NCI-H187 treated with DMSO at 0.1 percent for 48 hours (cell line): ENCODE measurements around the gene SEPTIN8.

Experiments
- DNase-seq: peaks from one replicate; lab custom pipeline; 2025; lab: John Stamatoyannopoulos, UW

SEPTIN8 gene

DNA sequence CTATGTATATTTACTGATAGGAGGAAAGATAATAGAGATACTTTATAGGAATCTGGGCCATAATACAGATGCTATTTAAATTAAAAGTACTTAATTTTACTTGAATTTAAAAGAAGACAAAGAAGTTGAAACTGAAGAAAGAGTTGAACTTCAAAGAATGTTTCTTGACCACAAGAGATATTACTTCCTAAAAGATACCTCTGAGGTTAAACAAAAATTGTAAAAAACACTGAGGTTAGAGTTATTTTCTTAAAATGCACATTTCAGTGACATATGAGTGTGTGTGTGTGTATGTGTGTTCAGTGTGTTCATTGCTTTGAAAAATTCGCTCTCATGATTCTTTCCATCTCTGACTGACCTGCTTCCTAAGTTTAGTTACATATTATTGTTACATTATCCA, 3.5 kb upstream of the SEPTIN8 start:
- DNase-seq: no peak

DNA sequence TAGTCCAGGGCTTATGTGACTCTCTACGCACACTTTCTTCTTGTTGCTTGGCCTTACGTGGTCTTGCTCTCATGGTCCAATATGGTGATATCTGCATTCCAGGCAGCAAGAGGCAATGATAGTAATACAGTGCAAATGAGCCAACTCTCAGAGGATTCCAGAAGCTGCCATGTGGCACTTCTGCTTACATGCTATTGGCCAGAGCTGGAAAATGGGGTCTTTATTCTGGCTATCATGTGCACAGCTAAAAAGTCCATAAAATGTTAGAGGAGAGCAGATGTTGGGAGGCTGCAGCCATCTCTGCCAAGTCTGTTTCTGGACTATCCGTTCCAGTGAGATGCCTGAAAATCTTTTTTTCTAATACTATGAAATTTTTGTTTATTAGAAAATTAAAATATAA, 2.9 kb upstream of the SEPTIN8 start:
- DNase-seq: no peak

DNA sequence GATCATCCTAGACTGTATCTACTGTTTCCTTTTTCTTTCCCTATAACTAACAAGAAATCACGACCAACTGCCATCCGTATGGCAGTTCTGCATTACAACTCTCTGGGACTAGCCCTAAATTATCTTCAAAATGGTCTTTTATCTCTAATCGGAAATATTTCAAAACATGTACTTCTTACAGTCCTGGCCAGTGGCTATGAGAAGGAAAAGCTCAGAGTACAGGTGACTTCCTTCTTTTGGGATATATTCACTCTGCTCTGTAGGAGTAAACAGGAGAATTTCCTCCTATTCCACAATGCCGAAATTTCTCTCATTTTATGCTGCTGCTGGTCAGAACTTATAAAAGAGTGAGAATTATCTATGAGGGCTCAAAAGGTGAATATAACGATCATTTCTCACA, 1.8 kb upstream of the SEPTIN8 start:
- no peak for DNase-seq

DNA sequence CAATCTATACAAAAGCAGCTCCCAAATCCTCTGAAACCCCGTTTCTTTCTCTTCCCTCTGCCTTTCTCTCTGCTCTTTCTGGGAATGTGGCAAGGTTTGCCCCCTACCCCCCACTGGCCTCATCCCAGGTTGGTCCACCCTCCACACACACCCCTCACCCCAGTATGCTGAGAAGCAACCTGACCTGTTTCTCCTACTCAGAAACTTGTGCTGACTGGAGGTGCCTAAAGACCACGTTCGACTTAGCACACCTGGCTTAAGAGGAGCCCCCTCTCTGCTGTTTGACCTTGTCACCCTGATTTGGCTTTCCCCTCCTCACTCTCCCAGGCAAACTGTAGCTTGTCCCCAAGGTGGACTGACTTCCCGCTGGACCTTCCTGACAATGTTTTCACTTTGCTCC, 1.1 kb upstream of the SEPTIN8 start:
- DNase-seq: no peak

DNA sequence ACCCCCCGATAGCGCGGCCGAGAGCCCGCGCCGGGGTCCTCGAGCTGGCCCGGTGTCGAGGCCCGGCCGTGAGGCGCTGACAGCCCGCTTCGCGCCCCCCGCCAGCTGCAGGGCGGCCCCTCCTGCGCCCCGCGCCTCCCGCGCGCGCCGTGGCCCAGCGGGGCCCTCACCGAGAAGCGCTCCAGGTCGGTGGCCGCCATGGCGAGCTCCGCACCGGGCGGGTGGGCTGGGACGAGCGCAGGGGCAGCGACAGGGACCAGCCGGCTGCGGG, 166 bp downstream of the SEPTIN8 start:
- no peak for DNase-seq

DNA sequence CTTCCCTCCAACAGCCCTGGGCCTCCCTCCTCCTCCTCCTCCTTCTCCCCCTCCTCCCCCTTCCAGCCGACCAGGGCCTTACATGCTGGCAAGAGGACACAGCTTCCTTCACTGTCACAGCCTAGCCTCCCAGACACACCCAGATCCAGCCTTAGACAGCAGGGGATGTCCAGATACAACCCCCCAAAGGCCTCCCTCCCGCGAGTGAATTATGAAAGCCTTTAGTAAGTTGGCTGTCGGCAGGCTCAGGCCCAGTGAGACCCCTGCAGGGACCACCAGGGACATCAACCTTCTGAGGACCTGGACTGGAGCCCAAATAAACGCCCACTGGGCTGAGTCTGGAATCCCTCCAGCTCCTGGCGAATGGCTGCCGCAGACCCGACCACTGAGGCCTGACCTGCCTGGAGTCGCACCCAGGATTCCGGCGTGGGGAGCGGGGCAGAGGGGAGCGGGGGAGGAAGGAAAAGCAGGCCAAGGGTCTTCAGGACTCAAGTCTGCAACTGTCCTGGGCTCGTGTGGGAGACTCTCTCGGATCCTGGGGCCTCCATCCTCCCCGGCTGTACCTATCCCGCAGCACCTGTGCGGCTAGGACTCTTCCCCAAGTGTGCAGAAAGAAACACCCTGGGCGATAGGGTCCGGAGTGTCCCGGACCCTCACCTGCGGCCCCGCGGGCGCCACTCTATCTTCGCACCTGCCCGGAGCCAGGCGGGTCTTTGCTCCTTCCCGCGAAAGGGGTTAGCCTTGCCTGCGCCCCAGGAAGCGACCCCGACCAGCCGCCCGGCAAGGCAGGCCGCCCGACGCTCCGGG, 705 bp downstream of the SEPTIN8 start:
- DNase-seq: no peak

DNA sequence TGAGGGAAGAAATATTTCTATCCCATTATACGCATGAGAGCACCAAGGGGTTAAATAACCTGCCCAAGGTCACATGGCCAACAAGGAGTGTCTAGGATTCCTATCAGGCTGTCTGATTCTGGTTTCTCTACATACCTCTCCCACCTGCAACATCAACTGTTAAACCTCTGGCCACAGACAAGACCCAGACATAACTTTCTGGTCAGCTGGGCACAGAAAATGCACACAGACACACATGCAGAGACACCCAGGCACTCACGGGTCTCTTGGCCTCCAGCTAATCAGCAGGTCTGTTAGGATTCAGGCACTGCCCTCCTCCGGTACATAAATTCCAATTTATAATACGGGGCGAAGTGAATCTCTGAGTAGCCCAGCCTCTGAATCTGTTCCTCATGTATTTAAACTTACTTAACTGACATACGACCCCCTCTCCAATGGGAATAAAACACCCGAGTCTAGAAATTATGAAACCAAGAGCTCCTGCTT, 1.5 kb downstream of the SEPTIN8 start:
- DNase-seq: no peak

DNA sequence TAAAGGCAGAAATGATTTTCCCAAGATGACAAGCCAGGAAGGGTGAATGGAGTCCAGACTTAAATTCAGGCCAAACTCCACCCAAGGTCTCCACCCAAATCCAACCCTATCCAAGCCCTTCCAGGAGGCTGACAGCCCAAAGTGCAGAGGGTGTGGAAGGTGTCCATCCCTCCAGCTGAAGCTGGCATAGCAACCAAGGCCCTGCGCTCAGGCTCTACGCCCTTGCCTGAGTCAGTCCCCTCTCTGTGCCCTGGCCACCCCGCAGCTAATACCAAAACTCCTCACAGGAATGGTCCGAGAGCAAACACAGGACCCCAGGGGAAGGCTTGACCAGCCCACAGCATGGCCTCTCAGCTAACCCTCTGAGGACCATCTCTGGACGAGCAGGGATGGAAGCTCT, 2.1 kb downstream of the SEPTIN8 start:
- DNase-seq: no peak

DNA sequence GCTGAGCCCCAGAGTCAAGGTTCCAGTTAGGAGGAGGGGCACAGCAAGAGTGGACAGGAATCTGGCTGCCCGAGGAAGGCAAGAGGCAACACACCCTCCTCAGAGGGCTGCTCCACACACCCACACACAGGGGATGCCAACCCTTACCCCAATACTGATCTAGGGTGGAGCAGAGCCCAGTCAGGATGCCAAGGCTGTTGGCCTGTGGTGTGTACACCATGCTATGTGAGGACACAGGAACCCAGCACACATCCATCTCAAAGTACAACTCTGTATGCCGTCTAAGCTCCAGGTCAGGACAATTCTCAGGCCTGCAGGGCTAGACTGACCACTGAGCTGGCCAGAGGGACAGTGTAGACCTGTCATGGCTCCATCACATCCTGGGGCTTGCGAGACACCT, 2.6 kb downstream of the SEPTIN8 start:
- DNase-seq: no peak

DNA sequence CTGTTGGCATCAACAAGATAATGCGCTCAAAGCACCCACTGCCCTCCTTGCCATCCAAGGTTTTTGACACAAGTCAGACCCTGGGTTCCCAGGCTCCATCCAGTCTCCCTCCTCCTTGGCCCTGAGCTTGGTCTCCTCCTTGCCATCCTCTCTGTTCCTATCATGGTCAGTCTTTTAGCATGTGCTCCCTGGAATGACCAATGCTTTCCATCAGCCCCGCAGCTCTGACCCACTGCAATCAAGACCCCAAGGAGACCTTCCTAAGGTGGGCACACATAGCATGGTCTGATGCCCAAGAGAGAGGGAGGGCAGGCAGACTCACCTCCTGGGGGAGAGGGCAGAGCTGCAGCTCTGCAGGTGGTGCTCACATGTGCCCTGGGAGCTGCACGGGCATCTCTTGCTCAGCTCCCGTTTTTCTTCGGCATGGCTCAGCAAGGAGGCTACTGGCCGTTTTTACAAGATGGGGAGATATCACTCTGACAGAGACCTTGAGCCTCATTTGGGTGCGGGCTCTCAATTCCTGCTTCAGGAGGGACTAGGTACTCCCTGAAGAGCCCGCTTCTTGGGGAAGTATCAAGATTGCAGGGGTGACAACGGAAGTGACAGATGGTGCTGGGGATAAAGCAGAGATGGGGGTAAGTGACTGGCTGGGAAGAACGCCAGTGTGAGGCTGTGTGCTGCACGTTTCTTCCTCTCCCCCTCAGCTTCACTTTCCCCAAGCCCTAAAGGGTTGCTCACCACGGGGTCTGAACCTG, 3.3 kb downstream of the SEPTIN8 start:
- no peak for DNase-seq

DNA sequence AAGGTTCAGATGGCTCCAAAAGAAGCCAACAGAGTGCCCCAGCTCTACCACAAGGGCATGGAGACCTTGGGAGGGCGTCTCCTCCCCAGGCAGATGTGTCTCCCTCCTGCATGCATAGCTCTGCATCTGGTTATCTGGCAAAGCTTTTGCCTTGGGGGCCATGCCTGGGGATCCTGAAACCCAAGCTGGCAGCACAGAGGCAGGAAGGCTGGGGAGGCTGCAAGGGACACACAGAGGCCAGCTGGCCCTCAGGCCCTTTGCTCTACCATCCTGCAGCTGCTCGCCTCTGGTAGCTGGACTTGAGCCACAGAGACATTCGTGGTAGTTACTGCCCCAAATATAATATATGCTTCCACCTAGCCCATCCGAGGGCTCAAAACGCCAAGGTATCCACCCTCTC, 3.9 kb downstream of the SEPTIN8 start:
- DNase-seq: no peak

DNA sequence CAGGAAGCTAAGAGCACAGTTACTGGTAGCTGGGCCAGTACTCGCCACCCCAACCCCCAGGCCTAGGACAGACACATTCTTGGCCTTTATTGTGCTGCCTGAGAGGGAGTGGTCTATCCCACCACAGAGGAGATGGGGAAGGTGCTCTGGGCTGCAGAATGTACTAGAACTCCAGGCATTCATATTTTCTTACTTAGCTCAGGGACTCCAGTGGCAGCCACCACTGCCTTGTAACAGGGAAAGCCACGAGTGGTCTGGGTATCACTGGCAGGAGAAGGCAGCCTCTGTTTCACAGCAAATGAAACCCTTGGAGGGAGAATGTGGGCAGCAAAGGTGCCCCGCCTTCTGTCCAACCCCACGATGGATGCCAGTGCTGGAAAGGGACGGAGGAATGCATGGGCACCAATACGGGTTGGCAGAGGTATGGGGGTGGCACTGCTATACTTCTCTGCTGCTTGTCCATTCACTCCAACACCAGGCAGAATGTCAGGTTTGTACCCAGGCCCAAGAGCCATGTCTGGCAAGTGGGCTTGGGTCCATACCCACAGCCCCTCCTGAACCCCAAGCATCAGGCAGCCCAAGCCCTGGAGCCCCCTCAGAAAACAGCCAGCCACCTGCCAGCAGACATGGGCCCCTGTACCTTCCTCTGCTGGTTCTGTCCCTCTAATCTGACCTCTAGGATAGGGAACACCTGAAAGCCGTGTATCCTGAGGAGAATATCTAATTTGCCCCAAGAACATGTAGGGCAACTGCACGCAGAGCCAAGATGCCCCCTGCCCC, 4.6 kb downstream of the SEPTIN8 start:
- no peak for DNase-seq

DNA sequence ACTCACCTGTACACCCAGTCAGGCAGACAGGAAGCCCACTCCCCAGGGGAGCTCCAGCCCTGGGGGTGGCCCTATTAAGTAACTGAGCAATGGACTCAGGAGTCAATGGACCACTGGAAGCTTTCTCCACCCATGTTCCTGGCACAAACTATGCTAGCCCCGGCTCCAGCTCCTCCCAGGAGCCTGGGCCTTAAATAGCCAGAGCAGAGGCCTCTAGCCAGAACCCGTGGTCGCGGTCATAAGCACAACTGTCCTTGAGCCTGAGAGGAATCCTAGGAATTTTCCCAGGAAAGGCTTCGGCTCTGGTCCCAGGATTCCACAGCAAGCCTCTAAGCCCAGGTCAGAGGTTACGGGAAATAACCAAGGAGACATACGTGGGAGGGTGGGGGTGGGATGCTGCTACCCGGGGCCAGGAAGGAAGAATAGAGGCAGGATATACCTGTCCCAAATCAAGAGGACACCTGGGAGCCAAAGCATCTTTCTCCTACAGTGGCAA, 5.5 kb downstream of the SEPTIN8 start:
- DNase-seq: no peak

DNA sequence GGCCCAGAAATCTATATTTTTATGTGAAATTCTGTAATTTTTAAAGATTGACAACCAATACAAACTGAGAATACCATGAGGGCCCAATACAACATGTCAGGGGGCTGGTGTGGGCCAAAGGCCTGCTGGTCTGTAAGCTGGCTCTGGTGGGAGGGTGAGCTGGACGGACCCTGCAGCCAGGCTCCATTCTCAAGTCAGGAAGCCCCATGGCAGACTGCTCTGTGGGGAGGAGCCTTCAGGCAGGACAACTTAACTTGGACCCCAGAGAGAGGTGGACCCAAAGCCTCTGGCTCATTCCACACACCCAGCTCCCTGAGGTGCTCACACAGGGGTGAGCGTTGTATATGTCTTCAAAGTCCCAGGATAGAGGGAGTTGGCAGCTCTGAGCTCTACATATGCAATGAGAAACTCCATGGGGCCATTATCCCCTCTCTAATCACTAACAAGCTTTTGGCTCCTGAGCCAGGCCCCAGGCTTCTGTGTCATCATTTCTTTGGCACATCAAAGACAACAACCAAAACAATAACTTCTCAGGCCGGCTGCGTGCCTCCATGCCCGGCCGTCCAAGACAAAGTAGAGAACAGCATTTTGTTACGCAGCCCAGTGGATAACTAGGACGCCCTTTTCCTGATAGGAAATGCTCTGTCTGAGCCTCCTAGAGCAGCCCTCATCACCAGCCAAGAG, 6.4 kb downstream of the SEPTIN8 start:
- no peak for DNase-seq

DNA sequence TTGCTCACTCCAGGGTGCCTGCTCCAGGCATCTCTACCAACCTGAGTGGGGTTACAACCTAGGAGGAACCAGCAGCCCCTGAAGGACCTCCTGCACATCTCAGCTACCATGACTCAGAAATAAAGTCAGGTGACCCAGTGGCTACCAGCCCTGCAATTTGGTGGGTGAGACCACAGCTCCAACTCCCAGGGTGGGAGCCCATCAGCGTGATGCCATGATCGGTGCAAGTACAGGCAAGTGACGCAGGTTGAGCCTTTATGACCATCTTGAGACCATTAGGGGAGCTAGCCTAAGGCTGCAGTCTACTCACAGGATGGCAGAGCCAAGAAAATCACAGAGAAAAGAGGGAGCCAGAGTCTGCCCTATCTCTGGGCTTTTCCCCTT, 8.6 kb downstream of the SEPTIN8 start:
- DNase-seq: no peak

DNA sequence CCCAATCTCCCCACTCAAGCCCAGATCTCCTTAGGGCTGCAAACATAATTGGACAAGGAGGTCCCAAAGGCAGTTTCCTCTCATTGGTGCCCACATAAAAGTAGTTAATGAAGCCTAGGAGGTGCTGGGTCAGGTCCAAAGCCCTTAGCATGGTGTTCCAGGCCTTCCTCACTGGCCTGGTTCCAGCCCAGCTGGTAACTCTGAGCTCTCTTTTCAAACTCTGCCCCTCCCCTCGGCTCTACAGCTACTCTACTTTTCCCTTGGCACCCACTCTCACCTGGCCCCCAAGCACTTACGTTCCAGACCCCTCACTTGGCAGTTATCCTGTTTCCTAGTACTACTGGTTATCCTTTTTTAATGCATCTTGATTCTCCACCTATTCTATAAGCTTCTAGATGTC, 9.9 kb downstream of the SEPTIN8 start:
- no peak for DNase-seq

DNA sequence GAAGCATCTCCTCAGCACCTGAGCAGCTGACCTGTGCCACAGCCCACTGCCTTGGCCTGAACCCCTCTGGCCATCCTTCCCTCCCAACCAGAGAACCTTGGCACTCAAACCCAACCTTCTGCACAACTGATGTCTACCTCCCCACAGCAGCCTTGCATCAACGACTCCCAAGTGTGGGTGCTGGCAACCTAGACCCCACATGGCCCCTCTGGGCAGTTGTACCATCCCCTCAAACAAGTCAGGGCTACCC, 10.3 kb downstream of the SEPTIN8 start:
- DNase-seq: no peak

DNA sequence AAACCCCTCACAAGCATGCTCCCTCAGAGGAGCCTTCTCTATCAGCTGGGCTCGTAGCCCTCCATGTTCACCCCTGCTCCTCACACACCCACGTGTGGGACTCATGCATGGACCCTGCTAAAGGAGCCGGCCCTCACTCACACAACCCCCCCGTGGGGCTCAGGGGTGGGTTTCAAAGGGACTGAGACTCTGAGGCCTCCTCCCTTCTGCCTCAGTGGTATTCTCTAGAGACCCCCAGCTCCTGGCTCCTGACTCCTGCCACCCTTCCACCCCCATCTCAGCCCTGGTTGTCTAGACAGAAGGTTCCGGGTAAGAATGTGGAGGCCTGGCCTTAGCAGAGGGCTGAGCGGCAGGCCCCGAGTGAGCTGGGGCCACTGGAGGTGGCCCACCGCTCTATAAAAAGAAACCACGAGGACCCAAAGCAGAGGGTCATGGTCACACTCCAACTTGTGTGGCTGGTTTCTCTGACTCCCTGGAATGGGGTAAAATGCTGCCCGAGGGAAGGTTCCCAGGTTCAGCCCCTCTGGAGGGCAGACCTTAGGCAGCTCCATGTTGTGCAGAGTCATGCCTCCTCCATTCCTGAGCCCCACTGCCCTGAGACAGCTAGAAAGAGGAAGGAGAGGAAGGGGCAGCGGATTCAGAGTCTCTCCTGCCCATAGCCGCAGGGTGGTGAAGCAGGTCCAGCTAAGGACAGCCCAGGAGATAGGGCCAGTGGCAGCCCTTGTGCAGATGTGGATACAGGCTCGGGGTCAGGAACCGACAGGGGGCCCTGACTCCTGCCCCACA, 10.8 kb downstream of the SEPTIN8 start:
- no peak for DNase-seq

DNA sequence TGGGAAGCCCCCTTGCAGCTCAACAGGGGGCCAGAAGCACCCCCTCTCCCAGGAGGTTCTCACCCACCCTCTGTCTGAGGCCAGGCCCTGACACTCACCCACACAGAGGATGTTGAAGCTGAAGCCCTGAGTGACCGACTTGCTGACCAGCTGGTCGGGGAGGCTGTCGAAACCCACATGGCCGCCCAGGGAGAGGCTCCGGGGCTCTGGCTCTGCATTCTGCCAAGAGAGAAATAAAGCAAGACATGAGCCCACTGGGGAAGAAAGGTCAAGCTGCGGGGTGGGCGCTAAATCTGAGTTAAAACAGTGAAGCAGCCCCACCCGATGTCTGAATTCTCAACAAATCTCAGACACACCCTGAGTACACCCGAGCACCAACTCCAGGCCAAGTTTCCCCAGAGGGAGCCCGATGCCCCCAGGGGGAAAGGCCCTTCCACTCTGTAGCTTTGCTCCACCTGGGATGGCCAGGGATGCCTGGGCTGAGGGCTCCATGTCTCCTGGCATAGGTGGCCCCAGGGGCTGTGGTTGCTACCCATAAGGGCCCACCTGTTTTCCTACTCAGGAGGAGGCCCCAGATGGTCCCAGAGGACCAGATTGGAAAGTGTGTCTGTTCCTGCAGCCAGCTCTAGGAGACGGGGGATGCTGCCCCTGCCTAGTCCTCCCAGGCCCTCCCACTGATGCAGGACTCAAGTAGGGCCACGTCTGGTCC, 11.6 kb downstream of the SEPTIN8 start:
- no peak for DNase-seq

DNA sequence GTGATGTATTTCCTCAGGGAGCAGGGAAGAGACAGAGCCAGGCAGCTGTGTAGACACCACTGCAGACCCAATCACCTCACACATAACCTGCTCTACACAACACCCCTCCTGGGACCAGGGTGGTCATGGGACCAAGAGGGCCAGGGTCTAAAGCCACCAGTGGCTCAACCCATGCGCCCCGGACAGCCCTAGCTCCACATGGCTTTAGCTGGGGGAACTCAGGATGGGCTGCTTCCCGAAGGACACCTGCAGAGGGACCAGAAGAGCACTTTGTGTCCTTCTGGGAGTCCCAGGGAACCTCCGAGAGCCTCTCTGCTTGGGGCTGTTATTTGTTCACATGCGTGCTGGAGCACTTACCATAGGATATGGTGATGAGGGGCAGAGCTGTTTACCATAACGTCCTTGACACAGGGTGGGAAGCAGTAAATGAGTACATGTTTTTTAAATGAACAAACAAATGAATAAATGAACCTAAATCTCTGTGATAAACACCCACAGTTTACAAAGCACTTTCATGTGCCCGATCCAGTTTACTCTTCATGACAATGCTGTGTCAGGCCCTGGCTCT, 12.3 kb downstream of the SEPTIN8 start:
- no peak for DNase-seq

DNA sequence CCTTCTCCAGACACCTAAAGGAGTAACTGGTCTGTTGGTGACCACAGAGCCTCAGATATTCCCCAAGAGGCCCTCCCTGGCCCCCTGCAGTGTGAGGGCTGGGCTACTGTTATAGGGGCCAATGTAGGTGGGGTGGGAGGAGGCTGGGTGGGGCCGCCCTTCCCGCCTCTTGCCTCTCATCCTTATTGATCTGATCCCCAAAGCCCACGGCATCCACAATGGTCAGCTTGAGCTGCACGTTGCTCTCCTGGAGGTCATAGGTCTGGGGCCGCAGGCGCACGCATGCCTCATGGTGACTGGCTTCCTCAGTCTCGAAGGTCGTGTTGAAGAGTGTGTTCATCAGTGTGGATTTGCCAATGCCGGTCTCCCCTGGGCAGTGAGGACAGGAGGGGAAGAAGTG, 13.0 kb downstream of the SEPTIN8 start:
- no peak for DNase-seq
